Activated T-helper 1 cell treated with Interleukin-2 at 50 U/mL for 16 hours (primary cell): Measurements from ENCODE around the gene SHC2.
"Not testable (repeated sequence)": the region's sequence is repeated elsewhere in the genome, so short reads cannot be mapped to it uniquely, and the experiment has no call there.

Experiments
- DNase-seq: peaks from one replicate; pipeline ENCODE4 v3.0.0-alpha.2; 2020; ENCODE audit warnings: low read depth

The SHC2 gene

GRCh38 chr19:468587-469256 lies 7.9 kb upstream of the SHC2 start:
- DNase-seq = no peak

DNA sequence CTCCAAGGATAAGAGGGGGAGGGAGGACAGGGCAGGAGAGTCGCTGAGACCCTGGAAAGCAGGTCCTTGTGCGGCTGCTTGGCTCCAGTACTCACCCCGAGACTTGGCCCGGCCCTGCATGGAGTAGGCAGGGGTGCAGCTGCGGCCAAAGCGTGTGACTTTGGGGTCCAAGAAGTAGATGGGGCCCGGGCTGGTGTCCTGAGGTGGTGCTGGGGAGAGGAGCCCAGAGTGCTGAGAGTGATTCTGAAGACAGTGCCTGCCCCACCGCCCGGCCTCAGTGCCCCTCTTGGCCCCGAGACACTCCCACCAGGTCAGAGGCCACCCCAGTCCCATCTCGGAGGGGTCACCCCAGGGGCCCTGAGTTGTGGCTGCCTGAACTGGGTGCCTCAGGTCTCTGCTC lies 6.7 kb upstream of the SHC2 start:
- DNase-seq = no peak

DNA sequence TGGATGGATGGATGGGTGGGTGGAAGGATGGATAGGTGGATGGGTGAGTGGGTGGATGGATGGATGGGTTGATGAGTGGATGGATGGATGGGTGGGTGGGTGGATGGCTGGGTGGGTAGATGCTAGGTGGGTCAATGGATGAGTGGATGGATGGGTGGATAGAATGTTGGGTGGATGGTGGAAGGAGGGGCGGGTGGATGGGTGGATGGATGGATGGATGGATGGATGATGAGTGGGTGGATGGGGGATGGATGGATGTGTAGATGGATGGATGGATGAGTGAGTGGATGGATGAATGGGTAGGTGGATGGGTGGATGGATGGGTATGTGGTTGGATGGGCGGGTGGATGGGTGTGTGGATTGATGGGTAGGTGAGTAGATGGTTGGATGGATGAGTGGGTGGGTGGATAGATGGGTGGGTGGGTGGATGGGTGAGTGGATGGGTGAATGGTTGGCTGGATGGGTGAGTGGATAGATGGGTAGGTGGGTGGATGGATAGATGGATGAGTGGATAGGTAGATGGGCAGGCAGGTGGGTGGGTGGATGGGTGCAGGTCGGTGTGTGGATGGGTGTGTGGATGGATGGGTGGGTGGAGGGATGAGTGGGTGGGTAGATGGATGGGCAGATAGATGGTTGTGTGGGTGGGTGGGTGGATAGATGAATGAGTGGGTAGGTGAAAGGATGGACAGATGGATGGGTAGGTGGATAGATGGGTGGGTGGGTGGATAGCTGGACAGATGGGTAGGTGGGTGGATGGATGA lies 4.4 kb upstream of the SHC2 start:
- DNase-seq = no peak

DNA sequence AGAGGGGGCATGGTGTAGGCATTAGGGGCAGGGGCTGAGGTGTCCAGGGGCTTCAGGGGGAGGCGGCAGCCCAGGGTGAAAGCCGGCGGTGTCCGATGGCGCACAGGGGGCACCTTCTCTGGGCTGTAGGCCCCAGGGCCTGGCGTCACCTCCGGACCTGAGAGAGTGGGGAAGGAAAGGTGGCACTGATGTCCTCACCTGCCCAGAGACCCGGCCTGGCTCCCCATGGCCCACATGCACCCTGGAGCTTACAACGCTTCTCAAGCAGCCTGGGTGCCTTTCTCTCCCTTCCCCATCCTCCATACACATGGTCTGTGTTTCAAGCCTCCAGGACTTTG lies 3.3 kb upstream of the SHC2 start:
- DNase-seq = no peak

- DNase-seq = no peak
Measured at GRCh38 chr19:463483-464207, 2.8 kb upstream of the SHC2 start.

DNA sequence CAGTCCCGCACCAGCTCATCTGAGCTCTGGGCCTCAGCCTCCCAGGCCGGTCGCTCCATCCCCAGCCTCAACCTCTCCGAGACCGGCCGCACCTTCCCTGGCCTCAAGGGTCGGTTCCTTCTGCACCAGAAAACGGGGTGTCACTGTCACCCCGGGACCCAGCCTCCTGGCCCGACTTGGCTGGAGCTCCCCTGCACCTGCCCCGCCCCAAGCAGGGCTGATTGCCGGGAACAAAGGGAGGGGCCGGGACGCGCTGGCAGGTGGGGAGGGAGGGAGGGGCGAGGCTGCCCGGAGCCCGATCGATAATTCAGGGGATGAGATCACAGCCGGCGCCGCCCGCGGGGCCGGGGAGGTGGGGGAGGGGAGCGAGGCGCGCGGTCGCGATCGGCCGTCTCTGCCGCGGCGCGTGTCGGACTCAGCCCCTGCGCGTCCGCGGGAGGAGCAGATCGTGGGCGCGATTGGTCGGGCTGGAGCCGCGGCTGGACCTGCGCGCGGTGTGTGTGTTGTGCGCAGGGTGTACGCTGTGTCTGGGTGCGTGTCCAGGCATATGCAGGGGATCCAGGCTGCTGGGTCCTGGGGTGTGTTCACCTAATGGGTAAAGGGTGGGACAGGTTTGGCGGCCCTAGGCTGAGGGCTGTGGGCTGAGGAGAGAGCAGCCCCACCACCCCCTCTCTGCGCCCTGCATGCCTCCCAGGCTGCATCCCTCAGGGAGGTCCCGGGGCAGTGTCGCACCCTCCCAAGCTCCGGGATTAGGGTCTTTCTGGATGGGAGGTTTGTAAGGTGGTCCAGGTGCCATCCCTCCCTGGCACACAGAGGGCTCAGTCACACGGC lies 1.1 kb upstream of the SHC2 start:
- no peak for DNase-seq

GRCh38 chr19:459724-460511 lies 915 bp downstream of the SHC2 start:
- peak; percentile 13 for DNase-seq

GRCh38 chr19:458091-459042 lies 2.5 kb downstream of the SHC2 start:
- DNase-seq = no peak

GRCh38 chr19:457636-458035 lies 3.2 kb downstream of the SHC2 start:
- DNase-seq = no peak

GRCh38 chr19:456547-457110 lies 4.2 kb downstream of the SHC2 start:
- DNase-seq = no peak

GRCh38 chr19:455851-456546 lies 4.8 kb downstream of the SHC2 start:
- DNase-seq = no peak

- DNase-seq = no peak
Measured at GRCh38 chr19:455031-455705, 5.7 kb downstream of the SHC2 start.

DNA sequence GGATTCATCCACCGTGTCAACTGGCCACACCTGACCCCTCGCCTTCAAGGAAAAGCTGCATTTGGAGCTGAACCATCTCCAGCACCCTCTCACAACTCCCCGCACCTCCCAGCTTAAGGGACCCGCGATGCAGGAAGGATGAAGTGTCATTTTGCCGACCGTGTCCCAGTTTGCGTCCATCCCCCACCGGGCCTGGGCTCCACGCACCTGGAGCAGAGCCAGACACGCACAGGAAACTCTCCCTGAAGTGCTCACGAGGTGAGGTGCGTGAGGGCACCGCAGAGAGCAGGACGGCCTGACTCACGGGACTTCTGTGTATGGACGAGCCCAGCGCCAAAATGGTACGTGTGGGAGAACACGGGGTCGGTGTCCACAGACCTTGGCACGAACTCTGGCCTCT lies 7.2 kb downstream of the SHC2 start:
- no peak for DNase-seq

- no peak for DNase-seq
Measured at GRCh38 chr19:452829-453228, 8.0 kb downstream of the SHC2 start.

DNA sequence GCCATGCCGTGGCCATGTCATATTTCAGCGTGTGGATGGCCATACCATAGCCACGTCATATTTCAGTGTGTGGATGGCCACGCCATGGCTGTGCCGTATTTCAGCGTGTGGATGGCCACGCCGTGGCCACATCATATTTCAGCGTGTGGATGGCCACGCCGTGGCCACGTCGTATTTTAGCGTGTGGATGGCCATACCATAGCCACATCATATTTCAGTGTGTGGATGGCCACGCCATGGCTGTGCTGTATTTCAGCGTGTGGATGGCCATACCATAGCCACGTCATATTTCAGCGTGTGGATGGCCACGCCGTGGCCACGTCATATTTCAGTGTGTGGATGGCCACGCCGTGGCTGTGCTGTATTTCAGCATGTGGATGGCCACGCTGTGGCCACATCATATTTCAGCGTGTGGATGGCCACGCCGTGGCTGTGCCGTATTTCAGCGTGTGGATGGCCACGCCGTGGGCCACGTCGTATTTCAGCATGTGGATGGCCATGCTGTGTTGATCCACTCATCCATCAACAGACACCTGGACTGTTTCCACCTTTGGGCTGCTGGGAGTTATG lies 9.8 kb downstream of the SHC2 start:
- not testable (repeated sequence) for DNase-seq

DNA sequence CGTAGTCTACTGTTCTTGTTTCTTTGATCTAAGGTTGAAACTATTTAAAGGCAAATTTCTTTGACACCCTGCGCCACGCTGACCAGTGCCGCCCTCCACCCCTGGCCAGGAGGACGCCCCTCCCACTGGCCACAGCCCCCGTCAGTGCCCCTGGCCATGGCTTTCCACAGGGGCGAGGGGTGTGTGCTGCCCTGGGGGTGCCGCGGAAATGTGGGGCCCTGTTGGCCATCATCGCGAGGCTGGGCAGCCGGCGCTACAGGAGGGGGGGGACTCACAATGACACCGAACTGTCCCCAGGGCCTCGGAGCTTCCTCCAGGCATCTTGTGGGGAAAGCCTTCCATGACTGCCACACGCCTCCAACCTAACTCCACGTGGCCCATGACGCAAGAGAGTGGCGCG lies 10.9 kb downstream of the SHC2 start:
- no peak for DNase-seq

DNA sequence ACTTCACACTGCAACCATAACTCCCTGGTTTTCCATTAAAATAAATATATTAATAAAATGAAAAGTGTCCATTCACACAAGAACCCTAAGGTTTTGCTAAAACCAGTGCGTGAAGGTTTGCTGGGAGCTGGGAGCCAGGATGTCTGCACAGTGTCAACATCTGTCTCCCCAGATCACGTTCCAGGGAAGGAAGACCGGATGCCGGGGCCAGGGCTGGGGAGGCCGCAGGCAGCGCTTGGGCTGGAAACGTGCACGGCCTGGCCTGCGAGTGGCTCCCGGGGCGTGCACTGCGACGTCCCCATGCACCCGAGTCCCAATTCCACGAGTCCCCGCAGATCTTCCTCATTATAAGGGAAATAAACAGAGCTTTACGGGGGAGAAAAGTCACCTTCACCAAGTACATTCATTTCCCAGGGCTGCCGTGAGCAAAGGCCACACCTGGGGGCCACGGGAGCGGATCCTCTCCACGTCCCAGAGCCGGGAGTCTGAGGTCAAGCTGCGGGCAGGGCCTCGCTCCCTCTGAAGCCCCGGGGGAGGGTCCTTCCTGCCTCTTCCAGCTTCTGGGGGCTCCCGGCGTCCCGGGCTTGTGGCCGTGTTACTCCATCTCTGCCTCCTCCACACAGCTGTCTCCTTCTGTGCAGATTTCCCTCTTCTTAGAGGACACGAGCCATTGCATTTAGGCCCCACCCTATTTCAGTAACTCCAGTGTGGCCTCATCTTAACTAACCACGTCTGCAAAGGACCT lies 12.8 kb downstream of the SHC2 start:
- DNase-seq = no peak

GRCh38 chr19:447064-447426 lies 13.8 kb downstream of the SHC2 start:
- no peak for DNase-seq
